GM19467 (cell line): ENCODE data around the gene STK32A.
"Not testable (repeated sequence)": the region's sequence is repeated elsewhere in the genome, so short reads cannot be mapped to it uniquely, and the experiment has no call there.

Experiments used
- ATAC-seq: cut with Tn5 transposase; IDR thresholded peaks from one replicate; pipeline ENCODE4 v1.9.1; 2021; ENCODE audit warnings: mild to moderate bottlenecking, moderate library complexity; ENCODE audit not compliant: unreplicated experiment

The STK32A gene

GRCh38 chr5:147234825-147235635 is at the start of gene STK32A:
TSS of gene STK32A (plus strand) at chr5:147235026. CDS start at chr5:147239635, 4,609 bp downstream.
- ATAC-seq, result no peak

- no peak for ATAC-seq
Observed at GRCh38 chr5:147187099-147187540, 47.7 kb upstream of the STK32A start.

- peak; percentile 85 for ATAC-seq
Observed at GRCh38 chr5:147188200-147189108, 46.4 kb upstream of the STK32A start.

- ATAC-seq, result no peak
Observed at GRCh38 chr5:147189109-147189424, 45.8 kb upstream of the STK32A start.

DNA sequence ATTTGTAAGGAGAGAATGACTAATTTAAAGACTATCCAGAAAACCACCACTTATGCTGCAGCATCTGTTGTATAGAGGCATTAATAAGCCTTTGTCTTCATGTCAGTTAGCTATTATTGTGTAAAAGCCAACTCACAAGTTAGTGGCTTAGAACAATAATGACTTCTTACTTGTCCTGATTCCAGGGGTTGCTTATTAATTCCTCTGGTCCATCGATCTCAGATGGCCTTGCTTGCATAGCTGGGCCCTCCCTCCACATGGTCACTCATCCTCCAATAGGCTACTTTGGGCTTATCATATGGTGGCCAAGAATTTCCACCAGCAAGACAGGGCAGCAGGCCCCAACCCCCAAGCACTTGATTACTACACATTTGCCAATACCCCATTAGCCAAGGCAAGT is 44.5 kb upstream of the STK32A start:
- ATAC-seq, result no peak

- no peak for ATAC-seq
Observed at GRCh38 chr5:147193123-147193522, 41.7 kb upstream of the STK32A start.

DNA sequence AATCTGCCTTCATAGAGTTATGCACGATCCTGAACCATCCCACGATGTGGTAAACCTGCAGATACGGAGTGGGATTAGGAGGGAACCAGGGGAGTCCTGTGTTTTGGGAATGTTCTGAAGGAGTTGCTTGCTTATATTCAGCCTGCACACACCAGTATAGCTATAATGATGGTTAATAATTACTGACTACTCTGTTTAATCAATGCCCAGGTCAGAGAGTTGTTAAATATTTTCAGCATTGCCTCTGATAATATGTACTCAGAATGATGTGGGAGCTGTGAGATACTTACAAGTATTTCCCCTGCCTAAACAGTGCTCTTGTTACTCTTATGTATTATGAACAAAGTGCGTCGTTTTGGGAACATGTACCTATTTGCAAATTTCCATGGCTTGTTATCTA is 34.8 kb upstream of the STK32A start:
- no peak for ATAC-seq

DNA sequence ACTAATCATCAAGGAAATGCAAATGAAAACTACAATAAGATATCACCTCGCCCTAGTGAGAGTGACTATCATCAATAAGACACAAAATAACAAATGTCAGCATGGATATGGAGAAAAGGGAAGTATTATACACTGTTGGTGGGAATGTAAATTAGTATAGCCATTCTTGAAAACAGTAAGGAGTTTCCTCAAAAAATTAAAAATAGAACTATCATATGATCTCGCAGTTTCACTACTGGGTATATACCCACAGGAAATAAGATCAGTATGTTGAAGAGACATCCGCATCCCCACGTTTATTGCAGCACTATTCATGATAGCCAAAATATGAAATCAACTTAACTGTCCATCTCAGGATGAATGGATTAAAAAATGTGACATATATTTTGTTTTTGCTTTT is 31.6 kb upstream of the STK32A start:
- no peak for ATAC-seq

DNA sequence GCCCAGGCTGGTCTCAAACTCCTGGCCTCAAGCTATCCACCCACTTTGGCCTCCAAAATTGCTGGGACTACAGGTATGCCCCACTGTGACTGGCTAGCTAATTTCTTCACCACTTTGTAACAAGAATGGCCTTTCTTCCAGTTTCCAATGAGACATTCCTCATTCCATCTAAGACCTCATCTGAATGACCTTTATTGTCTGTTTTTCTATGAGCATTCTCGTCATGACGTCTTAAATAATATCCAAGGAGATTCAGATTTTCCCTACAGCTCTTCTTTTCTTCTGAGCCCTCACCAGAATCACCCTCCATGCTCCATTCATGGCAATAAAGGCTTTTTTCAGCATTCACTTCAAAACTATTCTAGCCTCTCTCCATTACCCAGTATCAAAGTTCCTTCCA is 30.2 kb upstream of the STK32A start:
- ATAC-seq, result no peak

- ATAC-seq, result no peak
Observed at GRCh38 chr5:147208134-147208533, 26.7 kb upstream of the STK32A start.

- no peak for ATAC-seq
Observed at GRCh38 chr5:147216552-147217154, 18.2 kb upstream of the STK32A start.

GRCh38 chr5:147223343-147223742 is 11.5 kb upstream of the STK32A start:
- ATAC-seq, result no peak

DNA sequence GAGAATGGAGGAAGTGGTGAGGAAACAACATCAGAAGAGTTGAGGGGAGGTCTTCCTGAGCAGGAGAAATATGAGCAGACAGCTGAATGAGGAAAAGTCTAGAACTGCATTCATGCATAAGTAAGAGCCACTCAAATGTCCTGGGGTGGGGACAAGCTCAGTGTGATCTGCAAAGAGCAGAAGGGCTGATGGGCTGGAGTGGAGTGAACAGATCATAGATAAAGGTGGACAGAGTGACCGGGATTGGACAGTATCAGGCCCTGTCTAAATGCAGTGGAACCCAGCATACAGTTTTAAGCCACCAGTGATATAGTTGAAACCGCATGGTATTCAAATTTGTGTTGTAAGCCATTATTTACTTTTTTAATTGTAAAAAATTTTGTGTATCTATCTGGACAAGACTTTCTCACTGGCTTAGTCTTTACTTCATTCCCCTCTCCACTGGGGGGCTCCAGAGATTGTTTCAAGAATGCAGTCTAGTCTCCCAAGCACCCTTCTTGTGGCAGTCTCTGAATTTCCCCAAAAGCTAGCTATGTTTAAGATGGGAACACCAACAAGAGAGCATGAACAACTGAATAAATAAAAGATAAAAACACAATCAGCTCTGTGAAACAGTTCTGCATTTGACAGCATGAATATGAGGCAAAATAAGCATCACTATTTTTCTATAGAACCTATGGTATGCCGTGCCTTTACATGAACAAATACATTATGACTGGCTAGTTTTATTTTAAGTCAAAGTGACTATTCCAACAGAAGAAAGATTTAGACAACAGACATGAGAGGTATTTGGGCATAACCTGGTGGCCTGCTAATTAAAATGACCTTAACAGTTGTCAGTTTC is 10.7 kb upstream of the STK32A start:
- no peak for ATAC-seq

DNA sequence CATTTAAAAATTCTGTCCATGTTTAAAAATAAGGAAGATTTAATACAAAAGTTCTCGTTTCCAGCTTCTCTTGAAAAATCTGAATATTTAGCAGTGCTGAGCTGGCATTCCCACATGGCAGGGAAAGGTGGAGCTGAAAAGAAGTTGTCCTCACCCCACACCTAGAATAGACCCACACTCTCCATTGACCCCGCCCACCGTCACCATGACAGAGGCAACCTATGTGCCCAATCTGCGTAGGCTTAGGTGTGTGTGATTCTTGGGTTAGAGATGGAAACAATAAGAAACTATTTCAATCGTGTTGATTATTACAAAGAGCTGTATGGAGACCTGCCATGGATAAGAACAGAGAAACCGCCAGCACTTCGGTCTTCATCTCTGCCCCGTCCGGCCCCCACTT is 8.9 kb upstream of the STK32A start:
- ATAC-seq, result no peak

GRCh38 chr5:147226512-147226911 is 8.3 kb upstream of the STK32A start:
- ATAC-seq, result no peak

GRCh38 chr5:147234239-147234824 is 494 bp upstream of the STK32A start:
- ATAC-seq, result no peak

DNA sequence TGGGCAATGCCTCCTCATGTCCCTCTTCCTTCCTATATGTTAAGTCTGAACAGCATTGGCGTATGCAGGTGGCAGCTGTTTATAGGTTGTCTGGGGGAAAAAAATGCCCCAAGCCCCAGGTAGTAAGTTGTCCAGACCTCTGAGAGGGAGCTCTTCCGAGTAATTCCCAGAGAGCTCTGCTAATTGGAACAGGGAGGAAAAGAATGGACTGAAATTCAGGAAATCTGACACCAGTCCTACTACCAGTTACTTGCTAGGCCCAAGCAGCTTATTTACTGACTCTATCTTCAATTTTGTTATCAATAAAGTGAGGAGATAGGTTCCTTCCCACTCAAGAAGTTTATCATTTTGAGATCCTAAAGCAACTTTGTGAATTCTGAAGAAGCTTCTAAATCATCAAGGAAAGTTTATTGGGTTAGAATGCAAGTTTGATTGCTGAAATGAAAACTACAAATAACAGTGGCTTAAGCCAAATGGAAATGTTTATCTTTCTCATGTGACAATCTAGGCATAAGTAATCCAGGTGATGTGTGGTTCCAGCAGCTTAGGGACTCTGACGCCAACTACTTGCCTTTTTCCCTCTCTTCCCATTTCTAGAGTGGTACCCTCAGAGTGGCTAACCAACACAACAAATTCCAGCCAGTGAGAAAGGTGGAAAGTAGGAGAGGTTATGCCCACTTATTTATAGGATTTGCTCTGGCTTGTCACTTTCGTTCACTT is 5.6 kb downstream of the STK32A start:
- ATAC-seq, result no peak

- not testable (repeated sequence) for ATAC-seq
Observed at GRCh38 chr5:147243238-147243637, 8.4 kb downstream of the STK32A start.

GRCh38 chr5:147245381-147246165 is 10.7 kb downstream of the STK32A start:
- no peak for ATAC-seq
